Suppressor macrophage treated with lipopolysaccharide for 1 hour (primary cell): ENCODE results near the gene ARHGEF3.

Source experiments
- DNase-seq, 3 donors: peaks; one replicate each; pipeline ENCODE4 v3.0.0-alpha.2; 2020 to 2022

ARHGEF3 gene

GRCh38 chr3:56822501-56822900, 20.8 kb upstream of the ARHGEF3 start:
- DNase-seq = no peak

GRCh38 chr3:56819016-56819809, 17.5 kb upstream of the ARHGEF3 start:
- DNase-seq = no peak

GRCh38 chr3:56818156-56818985, 16.6 kb upstream of the ARHGEF3 start:
- DNase-seq = no peak

GRCh38 chr3:56817646-56818045, 15.9 kb upstream of the ARHGEF3 start:
- DNase-seq = no peak

GRCh38 chr3:56816061-56816460, 14.3 kb upstream of the ARHGEF3 start:
- no peak for DNase-seq

GRCh38 chr3:56815589-56815988, 13.8 kb upstream of the ARHGEF3 start:
- no peak for DNase-seq

- DNase-seq = no peak
These were observed 11.9 kb upstream of the ARHGEF3 start for GRCh38 chr3:56813653-56813960.

- DNase-seq = no peak
These were observed 11.3 kb upstream of the ARHGEF3 start for GRCh38 chr3:56812754-56813652.

- no peak for DNase-seq
These were observed 9.9 kb upstream of the ARHGEF3 start for GRCh38 chr3:56811546-56812202.

- DNase-seq = no peak
These were observed 9.1 kb upstream of the ARHGEF3 start for GRCh38 chr3:56810577-56811545.

- DNase-seq = no peak
These were observed 4.7 kb upstream of the ARHGEF3 start for GRCh38 chr3:56806407-56806806.

- no peak for DNase-seq
These were observed 1.0 kb upstream of the ARHGEF3 start for GRCh38 chr3:56802790-56803189.

- DNase-seq = no peak
These were observed 613 bp upstream of the ARHGEF3 start for GRCh38 chr3:56802378-56802745.

- DNase-seq = peak in 2 of 3 donors; percentile 38 to 42
These were observed 702 bp downstream of the ARHGEF3 start for GRCh38 chr3:56800832-56801661.

- peak; percentile 40 to 59 (median 53) for DNase-seq
These were observed 1.5 kb downstream of the ARHGEF3 start for GRCh38 chr3:56800130-56800831.

GRCh38 chr3:56799251-56799882, 2.4 kb downstream of the ARHGEF3 start:
- DNase-seq = peak; percentile 73 to 94 (median 93)

- DNase-seq = no peak
These were observed 4.8 kb downstream of the ARHGEF3 start for GRCh38 chr3:56796996-56797395.

GRCh38 chr3:56796202-56796601, 5.5 kb downstream of the ARHGEF3 start:
- peak in 1 of 3 donors; percentile 26 for DNase-seq

- DNase-seq = peak; percentile 66 to 85 (median 76)
These were observed 5.9 kb downstream of the ARHGEF3 start for GRCh38 chr3:56795829-56796185.
